Endothelial cell (in vitro differentiated cells): Measurements from ENCODE around the gene ZFHX2. TPM values are rescaled to one million over a fixed set of nuclear protein-coding genes. Genes with fewer than 3 reads are reported as not detected.
"Not testable (repeated sequence)": the region's sequence is repeated elsewhere in the genome, so short reads cannot be mapped to it uniquely, and the experiment has no call there.

Experiments used
- DNase-seq: peaks from one replicate; pipeline ENCODE4 v3.0.0; 2021; ENCODE audit warnings: low spot score
- H3K27ac Mint-ChIP-seq: one replicate; pipeline ENCODE4 v1.8.0; 2021; ENCODE audit warnings: mixed read lengths, inconsistent platforms; ENCODE audit not compliant: unreplicated experiment
- H3K27me3 Mint-ChIP-seq: one replicate; pipeline ENCODE4 v1.8.0; 2021; ENCODE audit warnings: mild to moderate bottlenecking, moderate library complexity, mixed read lengths, inconsistent platforms; ENCODE audit not compliant: unreplicated experiment
- H3K36me3 Mint-ChIP-seq: one replicate; pipeline ENCODE4 v1.8.0; 2021; ENCODE audit warnings: mild to moderate bottlenecking, low read depth, mixed read lengths, inconsistent platforms; ENCODE audit not compliant: unreplicated experiment
- H3K4me1 Mint-ChIP-seq: one replicate; pipeline ENCODE4 v1.8.0; 2021; ENCODE audit warnings: mild to moderate bottlenecking, mixed read lengths, inconsistent platforms; ENCODE audit not compliant: unreplicated experiment
- H3K4me3 Mint-ChIP-seq: one replicate; pipeline ENCODE4 v1.8.0; 2021; ENCODE audit warnings: mild to moderate bottlenecking, mixed read lengths, inconsistent platforms; ENCODE audit not compliant: unreplicated experiment
- H3K9me3 Mint-ChIP-seq: one replicate; pipeline ENCODE4 v1.8.0; 2021; ENCODE audit warnings: mixed read lengths, inconsistent platforms; ENCODE audit not compliant: unreplicated experiment
- total RNA-seq: library from RNA; stranded (reverse); fragmentation: NEBNext Ultra II Directional; extraction: Animal tissue kit (Norgen Biotek cat#: 25700); gene quantifications from one replicate; pipeline ENCODE4 v1.2.1, GENCODE V29; 2021; ENCODE audit not compliant: unreplicated experiment
- TF ChIP-seq, protein P1 (sequence below): fragments of 200-600 bp; sonication (generic); IDR thresholded peaks from one replicate; pipeline ENCODE4 v1.5.0; 2021; ENCODE audit warnings: antibody characterized with exemption; ENCODE audit not compliant: unreplicated experiment

Gene ZFHX2
- total RNA-seq, 1 donor from 2014 or later, result 12.7 TPM

DNA sequence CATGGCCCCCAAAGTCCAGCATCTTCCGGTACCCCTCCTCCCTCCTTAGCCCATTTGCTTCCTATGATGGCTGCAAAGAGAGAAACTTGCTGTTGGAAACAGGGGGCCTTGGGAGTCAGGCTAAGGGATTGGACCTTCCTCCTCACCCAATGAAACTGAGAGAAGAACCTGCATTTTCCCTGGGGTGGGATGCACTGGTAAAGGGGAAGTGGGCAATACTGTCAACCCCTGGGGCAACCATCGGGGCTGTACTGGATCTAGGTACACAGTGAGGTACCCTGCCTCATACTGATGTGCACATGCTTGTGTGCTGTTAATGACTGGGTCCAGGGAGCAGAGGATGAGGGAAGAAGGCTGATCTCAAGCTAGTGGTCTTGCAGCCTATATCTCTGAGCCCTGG lies 38.0 kb upstream of the ZFHX2 start:
- peaks cover 4% of the 10 kb centered on the region for H3K4me1 Mint-ChIP-seq
- no peaks in the 10 kb centered on the region for H3K9me3 Mint-ChIP-seq
- DNase-seq, result no peak
- TF ChIP-seq, protein P1, sequence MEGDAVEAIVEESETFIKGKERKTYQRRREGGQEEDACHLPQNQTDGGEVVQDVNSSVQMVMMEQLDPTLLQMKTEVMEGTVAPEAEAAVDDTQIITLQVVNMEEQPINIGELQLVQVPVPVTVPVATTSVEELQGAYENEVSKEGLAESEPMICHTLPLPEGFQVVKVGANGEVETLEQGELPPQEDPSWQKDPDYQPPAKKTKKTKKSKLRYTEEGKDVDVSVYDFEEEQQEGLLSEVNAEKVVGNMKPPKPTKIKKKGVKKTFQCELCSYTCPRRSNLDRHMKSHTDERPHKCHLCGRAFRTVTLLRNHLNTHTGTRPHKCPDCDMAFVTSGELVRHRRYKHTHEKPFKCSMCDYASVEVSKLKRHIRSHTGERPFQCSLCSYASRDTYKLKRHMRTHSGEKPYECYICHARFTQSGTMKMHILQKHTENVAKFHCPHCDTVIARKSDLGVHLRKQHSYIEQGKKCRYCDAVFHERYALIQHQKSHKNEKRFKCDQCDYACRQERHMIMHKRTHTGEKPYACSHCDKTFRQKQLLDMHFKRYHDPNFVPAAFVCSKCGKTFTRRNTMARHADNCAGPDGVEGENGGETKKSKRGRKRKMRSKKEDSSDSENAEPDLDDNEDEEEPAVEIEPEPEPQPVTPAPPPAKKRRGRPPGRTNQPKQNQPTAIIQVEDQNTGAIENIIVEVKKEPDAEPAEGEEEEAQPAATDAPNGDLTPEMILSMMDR, result no peak
- H3K4me3 Mint-ChIP-seq, result no peak overlapping the region
- H3K36me3 Mint-ChIP-seq, result no peaks in the 10 kb centered on the region
- no peak overlapping the region for H3K27ac Mint-ChIP-seq
- H3K27me3 Mint-ChIP-seq, result peaks cover 4% of the 10 kb centered on the region

DNA sequence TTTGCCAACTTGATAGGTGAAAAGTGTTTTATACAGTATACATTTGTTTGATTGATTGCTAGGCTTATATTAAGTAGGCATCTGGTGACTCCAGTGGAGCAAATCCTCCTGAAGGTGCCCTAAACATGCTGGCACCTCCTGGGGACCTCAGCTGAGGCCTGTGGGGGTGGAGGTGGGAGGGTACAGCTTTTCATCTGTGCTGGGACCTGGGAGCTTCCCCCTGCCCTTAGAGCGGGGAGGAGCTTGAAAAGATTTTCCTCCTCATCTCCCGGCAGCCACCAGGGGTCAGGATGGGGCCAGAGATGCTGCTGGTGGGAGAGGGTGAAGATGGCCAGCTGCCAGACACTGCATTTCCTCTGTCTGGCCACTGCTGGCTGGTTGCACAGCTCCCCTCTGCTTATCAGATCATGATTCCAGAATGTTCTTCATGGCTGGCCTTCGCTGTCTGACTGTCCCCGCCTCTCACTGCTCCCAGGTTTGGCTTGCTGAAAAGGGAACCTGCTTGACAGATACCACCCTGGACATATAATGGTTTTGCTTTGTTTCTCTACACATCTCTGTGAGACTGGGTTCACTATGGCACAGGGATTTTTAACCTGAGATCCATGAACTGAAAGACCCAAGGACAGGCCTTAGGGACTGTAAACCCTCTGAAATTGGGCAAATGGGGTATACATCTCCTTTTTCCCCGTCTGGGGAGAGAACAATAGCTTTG lies 37.5 kb upstream of the ZFHX2 start:
- peak overlapping the region; percentile 44 for H3K4me3 Mint-ChIP-seq
- DNase-seq, result peak; percentile 87
- H3K27ac Mint-ChIP-seq, result no peak overlapping the region
- peaks cover 4% of the 10 kb centered on the region for H3K27me3 Mint-ChIP-seq
- peaks cover 4% of the 10 kb centered on the region for H3K4me1 Mint-ChIP-seq
- no peaks in the 10 kb centered on the region for H3K36me3 Mint-ChIP-seq
- H3K9me3 Mint-ChIP-seq, result no peaks in the 10 kb centered on the region
- TF ChIP-seq, protein P1, result peak; percentile 61

DNA sequence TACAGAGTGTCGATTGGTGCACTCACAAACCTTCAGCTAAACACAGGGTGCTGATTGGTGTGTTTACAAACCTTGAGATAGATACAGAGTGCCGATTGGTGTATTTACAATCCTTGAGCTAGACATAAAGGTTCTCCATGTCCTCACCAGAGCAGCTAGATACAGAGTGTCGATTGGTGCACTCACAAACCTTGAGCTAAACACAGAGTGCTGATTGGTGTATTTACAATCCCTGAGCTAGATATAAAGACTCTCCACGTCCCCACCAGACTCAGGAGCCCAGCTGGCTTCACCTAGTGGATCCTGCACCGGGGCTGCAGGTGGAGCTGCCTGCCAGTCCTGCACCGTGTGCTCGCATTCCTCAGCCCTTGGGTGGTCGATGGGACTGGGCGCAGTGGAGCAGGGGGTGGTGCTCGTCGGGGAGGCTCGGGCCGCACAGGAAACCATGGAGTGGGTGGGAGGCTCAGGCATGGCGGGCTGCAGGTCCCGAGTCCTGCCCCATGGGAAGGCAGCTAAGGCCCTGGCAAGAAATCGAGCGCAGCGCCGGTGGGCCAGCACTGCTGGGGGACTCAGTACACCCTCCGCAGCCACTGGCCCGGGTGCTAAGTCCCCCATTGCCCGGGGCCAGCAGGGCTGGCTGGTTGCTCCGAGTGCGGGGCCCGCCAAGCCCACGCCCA lies 33.1 kb upstream of the ZFHX2 start:
- not testable (repeated sequence) for H3K27ac Mint-ChIP-seq, DNase-seq, H3K4me1 Mint-ChIP-seq, H3K9me3 Mint-ChIP-seq, H3K27me3 Mint-ChIP-seq, H3K36me3 Mint-ChIP-seq, H3K4me3 Mint-ChIP-seq

DNA sequence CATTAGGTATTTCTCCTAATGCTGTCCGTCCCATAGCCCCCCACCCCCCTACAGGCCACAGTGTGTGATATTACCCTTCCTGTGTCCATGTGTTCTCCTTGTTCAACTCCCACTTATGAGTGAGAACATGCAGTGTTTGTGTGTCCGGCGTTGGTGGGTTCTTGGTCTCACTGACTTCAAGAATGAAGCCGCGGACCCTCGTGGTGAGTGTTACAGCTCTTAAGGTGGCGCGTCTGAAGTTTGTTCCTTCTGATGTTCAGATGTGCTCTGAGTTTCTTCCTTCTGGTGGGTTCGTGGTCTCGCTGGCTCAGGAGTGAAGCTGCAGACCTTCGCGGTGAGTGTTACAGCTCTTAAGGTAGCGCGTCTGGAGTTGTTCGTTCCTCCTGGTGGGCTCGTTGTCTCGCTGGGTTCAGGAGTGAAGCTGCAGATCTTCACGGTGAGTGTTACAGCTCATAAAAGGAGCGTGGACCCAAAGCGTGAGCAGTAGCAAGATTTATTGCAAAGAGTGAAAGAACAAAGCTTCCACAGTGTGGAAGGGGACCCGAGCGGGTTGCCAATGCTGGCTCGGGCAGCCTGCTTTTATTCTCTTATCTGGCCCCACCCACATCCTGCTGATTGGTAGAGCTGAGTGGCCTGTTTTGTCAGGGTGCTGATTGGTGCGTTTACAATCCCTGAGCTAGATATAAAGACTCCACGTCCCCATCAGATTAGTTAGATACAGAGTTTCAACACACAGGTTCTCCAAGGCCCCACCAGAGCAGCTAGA lies 32.4 kb upstream of the ZFHX2 start:
- not testable (repeated sequence) for H3K4me1 Mint-ChIP-seq, H3K4me3 Mint-ChIP-seq, H3K36me3 Mint-ChIP-seq, H3K27ac Mint-ChIP-seq, H3K9me3 Mint-ChIP-seq, DNase-seq
- peaks cover 12% of the 10 kb centered on the region for H3K27me3 Mint-ChIP-seq

DNA sequence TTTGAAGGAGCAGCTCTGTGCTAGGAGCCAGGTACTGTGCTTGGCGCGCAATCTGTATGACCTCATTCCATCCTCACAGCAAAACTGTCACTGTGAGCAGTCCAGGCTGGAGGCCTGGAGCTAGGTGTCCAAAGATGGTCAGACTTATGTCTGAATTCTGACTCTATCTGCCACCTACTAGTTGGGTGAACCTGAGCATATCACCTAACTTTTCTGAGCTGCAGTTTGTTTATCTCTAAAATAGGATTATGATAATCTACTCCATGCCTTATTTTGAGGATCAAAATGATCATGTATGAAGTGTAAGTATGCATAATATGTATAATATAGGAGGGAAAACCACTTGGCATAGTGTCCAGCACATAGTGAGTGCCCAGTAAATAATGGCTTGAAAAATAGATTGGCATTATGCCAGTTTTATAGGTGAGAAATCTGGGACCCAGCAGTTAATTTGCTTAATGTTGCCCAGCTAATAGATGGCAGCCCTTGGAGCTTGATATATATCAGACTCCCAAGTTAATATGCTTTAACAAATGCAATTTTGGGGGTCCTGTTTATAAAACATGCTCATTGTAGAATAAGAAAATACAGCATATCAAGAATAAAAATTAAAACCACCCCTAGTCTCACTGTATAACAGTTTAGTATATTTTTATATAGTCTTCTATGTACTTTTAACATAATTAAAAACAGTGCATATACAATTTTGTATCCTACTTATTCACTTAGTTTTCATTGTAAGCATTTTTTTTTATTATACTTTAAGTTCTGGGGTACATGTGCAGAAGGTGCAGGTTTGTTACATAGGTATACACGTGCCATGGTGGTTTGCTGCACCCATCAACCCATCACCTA lies 31.6 kb upstream of the ZFHX2 start:
- H3K4me3 Mint-ChIP-seq, result no peak overlapping the region
- no peaks in the 10 kb centered on the region for H3K9me3 Mint-ChIP-seq
- DNase-seq, result no peak
- TF ChIP-seq, protein P1, result no peak
- H3K36me3 Mint-ChIP-seq, result no peaks in the 10 kb centered on the region
- no peak overlapping the region for H3K27ac Mint-ChIP-seq
- peaks cover 16% of the 10 kb centered on the region for H3K27me3 Mint-ChIP-seq
- no peaks in the 10 kb centered on the region for H3K4me1 Mint-ChIP-seq
